WTC11 (cell line): ENCODE results near the gene PPP1R16B.

ENCODE experiments used
- ELF4 ChIP-seq: sonication (generic); formaldehyde crosslinking; IDR thresholded peaks from 2 replicates; pipeline ENCODE4 v1.8.1; 2022; ENCODE audit warnings: low read depth, mild to moderate bottlenecking, moderate library complexity, missing genetic modification reagents
- NR3C1 ChIP-seq: sonication (generic); formaldehyde crosslinking; conservative IDR thresholded peaks from 2 replicates; pipeline ENCODE4 v1.8.1; 2023; ENCODE audit warnings: low read depth, mild to moderate bottlenecking, missing genetic modification reagents
- TEAD4 ChIP-seq: sonication (generic); formaldehyde crosslinking; IDR thresholded peaks from 2 replicates; pipeline ENCODE4 v1.8.0; 2022; ENCODE audit warnings: mild to moderate bottlenecking, missing genetic modification reagents
- TF ChIP-seq, protein P1 (sequence below): sonication (generic); formaldehyde crosslinking; IDR thresholded peaks from 2 replicates; pipeline ENCODE4 v1.8.0; 2022; ENCODE audit warnings: mild to moderate bottlenecking, missing genetic modification reagents
- TF ChIP-seq, protein P2 (sequence below): sonication (generic); formaldehyde crosslinking; IDR thresholded peaks from 2 replicates; pipeline ENCODE4 v1.8.1; 2023; ENCODE audit warnings: mild to moderate bottlenecking, missing genetic modification reagents, moderate library complexity
- TF ChIP-seq, protein P3 (sequence below): fragments of 200-600 bp; IDR thresholded peaks from 2 replicates; pipeline ENCODE4 v1.8.0; 2022; ENCODE audit warnings: antibody characterized with exemption
- TF ChIP-seq, protein P4 (sequence below): sonication (generic); formaldehyde crosslinking; IDR thresholded peaks from 2 replicates; pipeline ENCODE4 v1.8.0; 2023; ENCODE audit warnings: mild to moderate bottlenecking, missing genetic modification reagents
- TF ChIP-seq, protein P5 (sequence below): sonication (generic); formaldehyde crosslinking; conservative IDR thresholded peaks from 2 replicates; pipeline ENCODE4 v1.8.1; 2022; ENCODE audit warnings: mild to moderate bottlenecking, missing genetic modification reagents
- TF ChIP-seq, protein P6 (sequence below): sonication (generic); formaldehyde crosslinking; conservative IDR thresholded peaks from 2 replicates; pipeline ENCODE4 v1.8.1; 2023; ENCODE audit warnings: mild to moderate bottlenecking, low read depth, missing genetic modification reagents, moderate library complexity
- TF ChIP-seq, protein P7 (sequence below): sonication (generic); formaldehyde crosslinking; IDR thresholded peaks from 2 replicates; pipeline ENCODE4 v1.8.1; 2023; ENCODE audit warnings: mild to moderate bottlenecking, moderate library complexity, missing genetic modification reagents
- TF ChIP-seq, protein P8 (sequence below): sonication (generic); formaldehyde crosslinking; IDR thresholded peaks from 2 replicates; pipeline ENCODE4 v1.8.1; 2022; ENCODE audit warnings: low read depth, missing genetic modification reagents, borderline replicate concordance

DNA sequence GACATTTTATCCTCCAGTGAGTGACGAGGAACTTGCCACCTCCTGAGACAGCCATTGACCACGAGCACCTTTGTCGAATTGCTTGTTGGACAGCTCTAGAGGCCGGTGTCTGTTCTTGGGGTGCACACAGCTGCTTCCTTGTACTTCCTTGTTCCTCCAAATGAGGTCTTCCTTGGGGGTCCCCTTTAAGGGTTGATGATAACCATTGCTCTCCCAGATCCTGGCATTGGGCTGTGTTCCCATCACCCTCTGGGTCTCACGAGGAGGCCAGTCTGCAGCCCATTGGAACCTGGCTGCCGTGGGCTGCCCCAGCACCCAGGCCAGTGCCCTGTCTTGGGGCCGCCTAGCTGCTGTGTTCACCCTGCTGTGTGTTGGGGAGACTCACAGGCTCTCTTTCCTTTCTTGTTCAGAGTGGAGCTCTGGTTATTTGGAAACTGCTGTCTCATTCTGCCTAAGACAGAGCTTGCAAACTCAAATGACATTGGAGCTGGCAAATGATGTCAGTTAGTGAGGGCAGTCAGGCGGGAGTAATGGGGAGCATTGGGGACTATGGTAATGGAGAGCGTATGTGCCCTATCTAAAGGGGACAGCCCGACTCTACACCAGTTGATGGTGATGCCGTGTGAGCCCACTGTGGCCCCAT lies 25.7 kb downstream of the PPP1R16B start:
- TF ChIP-seq, protein P1, sequence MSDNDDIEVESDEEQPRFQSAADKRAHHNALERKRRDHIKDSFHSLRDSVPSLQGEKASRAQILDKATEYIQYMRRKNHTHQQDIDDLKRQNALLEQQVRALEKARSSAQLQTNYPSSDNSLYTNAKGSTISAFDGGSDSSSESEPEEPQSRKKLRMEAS (CRISPR knock-in tag) = no peak
- TF ChIP-seq, protein P2, sequence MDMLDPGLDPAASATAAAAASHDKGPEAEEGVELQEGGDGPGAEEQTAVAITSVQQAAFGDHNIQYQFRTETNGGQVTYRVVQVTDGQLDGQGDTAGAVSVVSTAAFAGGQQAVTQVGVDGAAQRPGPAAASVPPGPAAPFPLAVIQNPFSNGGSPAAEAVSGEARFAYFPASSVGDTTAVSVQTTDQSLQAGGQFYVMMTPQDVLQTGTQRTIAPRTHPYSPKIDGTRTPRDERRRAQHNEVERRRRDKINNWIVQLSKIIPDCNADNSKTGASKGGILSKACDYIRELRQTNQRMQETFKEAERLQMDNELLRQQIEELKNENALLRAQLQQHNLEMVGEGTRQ (CRISPR knock-in tag) = no peak
- TF ChIP-seq NR3C1 (CRISPR knock-in tag) (no peak), ELF4 (no peak), TEAD4 (CRISPR knock-in tag) (no peak)
- TF ChIP-seq, protein P3, sequence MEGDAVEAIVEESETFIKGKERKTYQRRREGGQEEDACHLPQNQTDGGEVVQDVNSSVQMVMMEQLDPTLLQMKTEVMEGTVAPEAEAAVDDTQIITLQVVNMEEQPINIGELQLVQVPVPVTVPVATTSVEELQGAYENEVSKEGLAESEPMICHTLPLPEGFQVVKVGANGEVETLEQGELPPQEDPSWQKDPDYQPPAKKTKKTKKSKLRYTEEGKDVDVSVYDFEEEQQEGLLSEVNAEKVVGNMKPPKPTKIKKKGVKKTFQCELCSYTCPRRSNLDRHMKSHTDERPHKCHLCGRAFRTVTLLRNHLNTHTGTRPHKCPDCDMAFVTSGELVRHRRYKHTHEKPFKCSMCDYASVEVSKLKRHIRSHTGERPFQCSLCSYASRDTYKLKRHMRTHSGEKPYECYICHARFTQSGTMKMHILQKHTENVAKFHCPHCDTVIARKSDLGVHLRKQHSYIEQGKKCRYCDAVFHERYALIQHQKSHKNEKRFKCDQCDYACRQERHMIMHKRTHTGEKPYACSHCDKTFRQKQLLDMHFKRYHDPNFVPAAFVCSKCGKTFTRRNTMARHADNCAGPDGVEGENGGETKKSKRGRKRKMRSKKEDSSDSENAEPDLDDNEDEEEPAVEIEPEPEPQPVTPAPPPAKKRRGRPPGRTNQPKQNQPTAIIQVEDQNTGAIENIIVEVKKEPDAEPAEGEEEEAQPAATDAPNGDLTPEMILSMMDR = no peak
- TF ChIP-seq, protein P4, sequence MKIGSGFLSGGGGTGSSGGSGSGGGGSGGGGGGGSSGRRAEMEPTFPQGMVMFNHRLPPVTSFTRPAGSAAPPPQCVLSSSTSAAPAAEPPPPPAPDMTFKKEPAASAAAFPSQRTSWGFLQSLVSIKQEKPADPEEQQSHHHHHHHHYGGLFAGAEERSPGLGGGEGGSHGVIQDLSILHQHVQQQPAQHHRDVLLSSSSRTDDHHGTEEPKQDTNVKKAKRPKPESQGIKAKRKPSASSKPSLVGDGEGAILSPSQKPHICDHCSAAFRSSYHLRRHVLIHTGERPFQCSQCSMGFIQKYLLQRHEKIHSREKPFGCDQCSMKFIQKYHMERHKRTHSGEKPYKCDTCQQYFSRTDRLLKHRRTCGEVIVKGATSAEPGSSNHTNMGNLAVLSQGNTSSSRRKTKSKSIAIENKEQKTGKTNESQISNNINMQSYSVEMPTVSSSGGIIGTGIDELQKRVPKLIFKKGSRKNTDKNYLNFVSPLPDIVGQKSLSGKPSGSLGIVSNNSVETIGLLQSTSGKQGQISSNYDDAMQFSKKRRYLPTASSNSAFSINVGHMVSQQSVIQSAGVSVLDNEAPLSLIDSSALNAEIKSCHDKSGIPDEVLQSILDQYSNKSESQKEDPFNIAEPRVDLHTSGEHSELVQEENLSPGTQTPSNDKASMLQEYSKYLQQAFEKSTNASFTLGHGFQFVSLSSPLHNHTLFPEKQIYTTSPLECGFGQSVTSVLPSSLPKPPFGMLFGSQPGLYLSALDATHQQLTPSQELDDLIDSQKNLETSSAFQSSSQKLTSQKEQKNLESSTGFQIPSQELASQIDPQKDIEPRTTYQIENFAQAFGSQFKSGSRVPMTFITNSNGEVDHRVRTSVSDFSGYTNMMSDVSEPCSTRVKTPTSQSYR (CRISPR knock-in tag) = no peak
- TF ChIP-seq, protein P5, sequence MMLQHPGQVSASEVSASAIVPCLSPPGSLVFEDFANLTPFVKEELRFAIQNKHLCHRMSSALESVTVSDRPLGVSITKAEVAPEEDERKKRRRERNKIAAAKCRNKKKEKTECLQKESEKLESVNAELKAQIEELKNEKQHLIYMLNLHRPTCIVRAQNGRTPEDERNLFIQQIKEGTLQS (CRISPR knock-in tag) = no peak
- TF ChIP-seq, protein P6, sequence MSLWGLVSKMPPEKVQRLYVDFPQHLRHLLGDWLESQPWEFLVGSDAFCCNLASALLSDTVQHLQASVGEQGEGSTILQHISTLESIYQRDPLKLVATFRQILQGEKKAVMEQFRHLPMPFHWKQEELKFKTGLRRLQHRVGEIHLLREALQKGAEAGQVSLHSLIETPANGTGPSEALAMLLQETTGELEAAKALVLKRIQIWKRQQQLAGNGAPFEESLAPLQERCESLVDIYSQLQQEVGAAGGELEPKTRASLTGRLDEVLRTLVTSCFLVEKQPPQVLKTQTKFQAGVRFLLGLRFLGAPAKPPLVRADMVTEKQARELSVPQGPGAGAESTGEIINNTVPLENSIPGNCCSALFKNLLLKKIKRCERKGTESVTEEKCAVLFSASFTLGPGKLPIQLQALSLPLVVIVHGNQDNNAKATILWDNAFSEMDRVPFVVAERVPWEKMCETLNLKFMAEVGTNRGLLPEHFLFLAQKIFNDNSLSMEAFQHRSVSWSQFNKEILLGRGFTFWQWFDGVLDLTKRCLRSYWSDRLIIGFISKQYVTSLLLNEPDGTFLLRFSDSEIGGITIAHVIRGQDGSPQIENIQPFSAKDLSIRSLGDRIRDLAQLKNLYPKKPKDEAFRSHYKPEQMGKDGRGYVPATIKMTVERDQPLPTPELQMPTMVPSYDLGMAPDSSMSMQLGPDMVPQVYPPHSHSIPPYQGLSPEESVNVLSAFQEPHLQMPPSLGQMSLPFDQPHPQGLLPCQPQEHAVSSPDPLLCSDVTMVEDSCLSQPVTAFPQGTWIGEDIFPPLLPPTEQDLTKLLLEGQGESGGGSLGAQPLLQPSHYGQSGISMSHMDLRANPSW (CRISPR knock-in tag) = no peak
- TF ChIP-seq, protein P7, sequence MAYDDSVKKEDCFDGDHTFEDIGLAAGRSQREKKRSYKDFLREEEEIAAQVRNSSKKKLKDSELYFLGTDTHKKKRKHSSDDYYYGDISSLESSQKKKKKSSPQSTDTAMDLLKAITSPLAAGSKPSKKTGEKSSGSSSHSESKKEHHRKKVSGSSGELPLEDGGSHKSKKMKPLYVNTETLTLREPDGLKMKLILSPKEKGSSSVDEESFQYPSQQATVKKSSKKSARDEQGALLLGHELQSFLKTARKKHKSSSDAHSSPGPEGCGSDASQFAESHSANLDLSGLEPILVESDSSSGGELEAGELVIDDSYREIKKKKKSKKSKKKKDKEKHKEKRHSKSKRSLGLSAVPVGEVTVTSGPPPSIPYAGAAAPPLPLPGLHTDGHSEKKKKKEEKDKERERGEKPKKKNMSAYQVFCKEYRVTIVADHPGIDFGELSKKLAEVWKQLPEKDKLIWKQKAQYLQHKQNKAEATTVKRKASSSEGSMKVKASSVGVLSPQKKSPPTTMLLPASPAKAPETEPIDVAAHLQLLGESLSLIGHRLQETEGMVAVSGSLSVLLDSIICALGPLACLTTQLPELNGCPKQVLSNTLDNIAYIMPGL (CRISPR knock-in tag) = no peak
- TF ChIP-seq, protein P8, sequence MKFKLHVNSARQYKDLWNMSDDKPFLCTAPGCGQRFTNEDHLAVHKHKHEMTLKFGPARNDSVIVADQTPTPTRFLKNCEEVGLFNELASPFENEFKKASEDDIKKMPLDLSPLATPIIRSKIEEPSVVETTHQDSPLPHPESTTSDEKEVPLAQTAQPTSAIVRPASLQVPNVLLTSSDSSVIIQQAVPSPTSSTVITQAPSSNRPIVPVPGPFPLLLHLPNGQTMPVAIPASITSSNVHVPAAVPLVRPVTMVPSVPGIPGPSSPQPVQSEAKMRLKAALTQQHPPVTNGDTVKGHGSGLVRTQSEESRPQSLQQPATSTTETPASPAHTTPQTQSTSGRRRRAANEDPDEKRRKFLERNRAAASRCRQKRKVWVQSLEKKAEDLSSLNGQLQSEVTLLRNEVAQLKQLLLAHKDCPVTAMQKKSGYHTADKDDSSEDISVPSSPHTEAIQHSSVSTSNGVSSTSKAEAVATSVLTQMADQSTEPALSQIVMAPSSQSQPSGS (CRISPR knock-in tag) = no peak
